Ramos (cell line): ENCODE measurements around the gene KNDC1.

Source experiments
- in situ Hi-C: fragments of 300-500 bp; cut with MboI; formaldehyde crosslinking; loops from one replicate; pipeline ENCODE4 v1.14.3; 2022; ENCODE audit warnings: low sequenced_read_pairs; ENCODE audit not compliant: unreplicated experiment

The KNDC1 gene

DNA sequence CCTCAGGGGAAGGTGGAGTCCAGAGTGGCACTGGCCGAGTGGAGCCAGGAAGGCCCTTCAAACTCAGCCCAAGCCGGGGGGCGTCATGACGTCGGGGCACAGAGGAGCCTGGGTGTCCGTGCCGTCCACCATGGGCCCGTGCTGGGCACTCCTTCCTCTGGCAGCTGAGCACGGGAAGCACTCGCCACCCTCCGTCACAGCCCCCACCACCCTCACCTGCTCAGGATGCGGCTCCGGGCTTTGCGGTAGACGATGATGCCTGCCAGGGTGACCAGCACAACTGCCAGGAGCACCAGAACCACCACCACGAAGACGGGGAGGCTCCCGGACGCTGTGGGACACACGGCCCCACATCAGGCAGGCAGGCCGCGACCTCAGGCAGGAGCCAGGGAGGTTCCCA is 108.5 kb downstream of the KNDC1 start:
- in situ Hi-C loops: no loop called here

GRCh38 chr10:133269367-133269766 is 109.3 kb downstream of the KNDC1 start:
- in situ Hi-C loops: no loop called here

DNA sequence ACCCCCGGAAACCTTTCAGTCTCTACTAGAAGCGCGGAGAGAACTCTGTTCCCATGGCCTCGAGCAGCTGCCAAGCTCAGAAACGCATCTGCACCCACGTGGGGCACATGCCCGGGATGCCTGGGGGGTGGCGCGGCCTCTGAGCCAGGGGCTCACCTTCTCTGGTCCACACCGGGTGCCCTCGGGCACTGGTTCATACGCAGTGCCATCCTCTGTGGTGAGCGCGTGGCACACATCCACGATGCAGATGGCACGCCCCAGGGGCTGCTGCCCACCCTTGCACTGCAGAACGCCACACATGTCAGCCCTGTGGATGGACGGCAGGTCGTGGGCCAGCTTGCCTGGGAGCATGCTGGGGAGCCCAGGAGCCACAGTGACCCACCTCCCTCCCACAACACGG is 110.2 kb downstream of the KNDC1 start:
- in situ Hi-C loops: no loop called here

- in situ Hi-C loops: no loop called here
Observed at GRCh38 chr10:133270773-133271297, 110.8 kb downstream of the KNDC1 start.

DNA sequence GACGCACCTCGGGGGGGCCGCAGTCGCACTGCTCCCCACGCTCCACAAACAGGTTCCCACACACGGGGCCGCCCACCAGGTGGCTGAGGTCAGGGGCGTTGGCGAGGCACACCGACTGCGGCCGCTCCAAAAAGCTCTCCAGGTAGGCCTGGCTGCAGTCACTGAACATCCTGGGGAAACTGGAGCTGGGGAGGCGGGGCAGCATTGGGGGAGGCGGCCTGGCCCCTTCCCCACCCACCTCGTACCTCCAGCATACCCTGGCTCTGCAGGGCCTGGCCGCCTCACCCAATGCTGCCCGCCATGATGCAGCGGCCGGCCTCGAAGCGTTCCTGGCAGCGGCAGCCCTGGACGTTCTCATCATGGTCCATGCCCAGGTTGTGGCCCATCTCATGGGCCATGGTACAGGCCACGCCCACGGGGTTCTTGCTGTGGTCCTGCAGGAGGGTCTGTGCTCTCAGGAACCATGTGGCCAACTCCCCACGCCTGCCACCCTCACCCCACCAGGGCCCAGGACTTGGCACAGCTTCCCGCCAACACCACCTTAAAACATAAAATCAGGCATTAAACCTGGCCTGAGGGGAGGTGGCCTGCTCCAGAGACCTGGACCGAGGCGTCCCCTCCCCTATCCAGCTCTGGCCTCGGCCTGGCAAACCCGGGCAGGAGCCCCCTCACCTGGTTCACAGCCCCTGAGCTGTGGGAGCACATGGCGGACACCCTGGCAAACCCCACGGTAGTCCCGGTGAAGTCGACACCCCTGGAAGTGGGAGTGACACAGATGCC is 111.7 kb downstream of the KNDC1 start:
- in situ Hi-C loops: no loop called here

- in situ Hi-C loops: no loop called here
Observed at GRCh38 chr10:133272301-133272963, 112.4 kb downstream of the KNDC1 start.

DNA sequence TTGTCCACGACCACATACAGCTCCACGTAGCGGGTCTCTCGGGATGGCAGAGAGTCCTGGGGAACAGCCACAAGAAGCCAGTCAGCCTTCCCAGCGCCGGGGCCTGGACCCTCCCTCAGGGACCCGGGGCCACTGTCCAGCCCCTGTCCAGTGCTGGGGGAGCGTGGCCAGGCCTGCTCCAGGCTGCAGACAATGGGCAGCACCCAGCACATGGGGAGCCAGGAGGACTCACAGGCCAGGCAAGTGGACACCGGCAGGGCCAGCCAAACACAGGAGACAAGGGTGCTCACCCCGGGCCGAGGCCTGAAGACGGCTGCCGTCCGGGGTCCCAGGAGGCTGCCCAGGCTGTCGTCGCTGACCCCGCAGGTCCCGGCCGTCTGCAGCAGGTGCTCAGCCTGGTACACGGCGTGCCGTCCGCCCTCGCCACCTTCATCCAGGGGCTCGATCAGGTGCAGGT is 113.0 kb downstream of the KNDC1 start:
- in situ Hi-C loops: no loop called here

DNA sequence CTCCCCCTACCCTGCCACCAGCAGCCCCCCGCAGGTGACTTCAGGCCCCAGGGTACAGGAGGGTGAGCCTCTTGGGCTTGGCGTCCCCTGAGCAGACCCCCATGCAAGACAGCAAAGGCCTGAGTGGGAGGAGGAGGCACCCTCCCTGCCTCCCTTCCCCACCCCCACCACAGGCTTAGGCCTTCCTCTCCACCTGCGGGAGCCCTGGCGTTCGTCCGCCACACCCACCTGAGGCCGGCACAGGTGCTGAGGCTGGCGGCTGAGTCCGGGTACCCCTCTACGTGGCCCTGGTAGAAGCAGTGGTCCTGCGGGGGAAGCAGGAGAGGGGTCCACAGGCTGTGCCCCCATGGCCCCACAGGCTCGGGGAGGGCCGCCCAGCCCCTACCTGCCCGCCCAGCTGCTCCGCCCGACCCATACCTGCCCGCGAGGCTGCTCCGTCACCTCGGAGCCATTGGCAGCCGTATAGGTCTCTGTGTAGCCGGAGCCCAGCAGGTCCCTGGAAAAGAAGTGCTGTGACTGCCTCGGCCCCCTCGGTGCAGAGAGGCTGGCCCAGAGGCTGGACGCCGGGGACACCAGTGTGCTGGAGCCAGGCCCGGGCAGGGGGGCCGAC is 113.6 kb downstream of the KNDC1 start:
- in situ Hi-C loops: no loop called here

GRCh38 chr10:133274751-133275683 is 115.0 kb downstream of the KNDC1 start:
- in situ Hi-C loops: no loop called here

DNA sequence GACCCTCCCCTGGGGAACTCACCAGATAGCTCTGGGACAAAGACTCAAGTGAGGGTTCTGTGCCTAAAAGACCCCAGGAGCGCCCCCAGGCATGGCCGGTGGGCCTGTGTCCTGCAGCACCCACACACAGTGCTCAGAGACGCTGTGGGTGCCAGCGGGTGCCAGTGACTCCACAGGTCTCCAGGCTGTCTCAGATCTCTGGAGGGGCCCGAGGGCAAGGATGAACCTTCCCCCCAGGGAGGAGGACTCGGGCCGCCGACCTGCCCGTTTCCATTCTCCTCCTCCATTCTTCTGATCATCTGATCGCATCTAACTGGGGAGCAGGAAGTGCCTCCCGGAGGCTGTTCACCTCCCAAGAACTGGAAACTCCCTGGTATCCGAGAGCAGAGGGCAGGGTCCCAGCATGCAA is 115.7 kb downstream of the KNDC1 start:
- in situ Hi-C loops: no loop called here
